H9 (cell line): ENCODE results near the gene APOM. TPM values are rescaled to one million over a fixed set of nuclear protein-coding genes. Genes with fewer than 3 reads are reported as not detected.

ENCODE experiments used
- DNase-seq: peaks from one replicate; pipeline ENCODE4 v3.0.0-alpha.2; 2017
- H2AFZ ChIP-seq: one replicate; pipeline ENCODE4 v1.6.1; 2013; ENCODE audit warnings: mild to moderate bottlenecking, low read length, control low read depth, moderate library complexity
- H2AK5ac ChIP-seq: 2 replicates; pipeline ENCODE4 v1.6.1; 2013; ENCODE audit warnings: low read length, control low read depth, mixed read lengths; ENCODE audit not compliant: insufficient read length
- H2BK120ac ChIP-seq: one replicate; pipeline ENCODE4 v1.6.1; 2013; ENCODE audit warnings: low read depth, mild to moderate bottlenecking, low read length, control low read depth, inconsistent platforms; ENCODE audit not compliant: poor library complexity, severe bottlenecking
- H2BK12ac ChIP-seq: 2 replicates; pipeline ENCODE4 v1.6.1; 2013; ENCODE audit warnings: low read length, control low read depth, mixed read lengths, low read depth; ENCODE audit not compliant: insufficient read length
- H2BK15ac ChIP-seq: 2 replicates; pipeline ENCODE4 v1.6.1; 2013; ENCODE audit warnings: low read depth, low read length, control low read depth
- H2BK20ac ChIP-seq: one replicate; pipeline ENCODE4 v1.6.1; 2013; ENCODE audit warnings: low read depth, mild to moderate bottlenecking, low read length, control low read depth, inconsistent platforms; ENCODE audit not compliant: poor library complexity, severe bottlenecking
- H2BK5ac ChIP-seq: 2 replicates; pipeline ENCODE4 v1.6.1; 2013; ENCODE audit warnings: low read length, control low read depth, mixed read lengths; ENCODE audit not compliant: insufficient read length
- H3K14ac ChIP-seq: 2 replicates; pipeline ENCODE4 v1.6.1; 2013; ENCODE audit warnings: low read length, control low read depth; ENCODE audit not compliant: insufficient read depth
- H3K18ac ChIP-seq: 2 replicates; pipeline ENCODE4 v1.6.1; 2013; ENCODE audit warnings: low read depth, mild to moderate bottlenecking, mixed read lengths, low read length, control low read depth; ENCODE audit not compliant: insufficient read length
- H3K23ac ChIP-seq: 2 replicates; pipeline ENCODE4 v1.6.1; 2013; ENCODE audit warnings: low read length, control low read depth, mixed read lengths, low read depth; ENCODE audit not compliant: insufficient read length
- H3K23me2 ChIP-seq: 2 replicates; pipeline ENCODE4 v1.6.1; 2013; ENCODE audit warnings: low read depth, mild to moderate bottlenecking, mixed read lengths, low read length, control low read depth; ENCODE audit not compliant: insufficient read length, poor library complexity, severe bottlenecking
- H3K27ac ChIP-seq: 2 replicates; pipeline ENCODE4 v1.5.1; 2013; ENCODE audit warnings: low read length, control low read depth, mixed read lengths, low read depth; ENCODE audit not compliant: insufficient read length
- H3K27me3 ChIP-seq: 2 replicates; pipeline ENCODE4 v1.6.1; 2013; ENCODE audit warnings: low read length, control low read depth, inconsistent platforms; ENCODE audit not compliant: insufficient read depth
- H3K4ac ChIP-seq: 2 replicates; pipeline ENCODE4 v1.6.1; 2013; ENCODE audit warnings: low read depth, mild to moderate bottlenecking, control low read depth, inconsistent platforms, low read length, moderate library complexity
- H3K4me1 ChIP-seq: 2 replicates; pipeline ENCODE4 v1.6.1; 2013; ENCODE audit warnings: low read length, control low read depth, inconsistent platforms; ENCODE audit not compliant: insufficient read depth
- H3K4me2 ChIP-seq: 2 replicates; pipeline ENCODE4 v1.6.1; 2013; ENCODE audit warnings: low read length, control low read depth, mixed read lengths; ENCODE audit not compliant: insufficient read length, insufficient read depth
- H3K56ac ChIP-seq: 2 replicates; pipeline ENCODE4 v1.6.1; 2013; ENCODE audit warnings: low read depth, mild to moderate bottlenecking, mixed read lengths, low read length, control low read depth; ENCODE audit not compliant: insufficient read length
- H3K79me1 ChIP-seq: 2 replicates; pipeline ENCODE4 v1.6.1; 2013; ENCODE audit warnings: low read depth, mild to moderate bottlenecking, moderate library complexity, low read length, control low read depth, inconsistent platforms; ENCODE audit not compliant: insufficient read depth, poor library complexity, severe bottlenecking
- H3K79me2 ChIP-seq: 2 replicates; pipeline ENCODE4 v1.6.1; 2013; ENCODE audit warnings: low read length, control low read depth, inconsistent platforms; ENCODE audit not compliant: insufficient read depth
- H3K9ac ChIP-seq: 2 replicates; pipeline ENCODE4 v1.6.1; 2013; ENCODE audit warnings: low read length, control low read depth, mixed read lengths; ENCODE audit not compliant: insufficient read length; ENCODE audit errors: extremely low read depth
- H3K9me3 ChIP-seq: one replicate; pipeline ENCODE4 v1.6.1; 2013; ENCODE audit warnings: low read depth, low read length, inconsistent platforms; ENCODE audit not compliant: control insufficient read depth
- H3T11ph ChIP-seq: one replicate; pipeline ENCODE4 v1.6.1; 2013; ENCODE audit warnings: mild to moderate bottlenecking, low read length, control low read depth, inconsistent platforms
- H4K20me1 ChIP-seq: one replicate; pipeline ENCODE4 v1.6.1; 2013; ENCODE audit not compliant: control insufficient read depth, insufficient read length, insufficient read depth
- H4K5ac ChIP-seq: 2 replicates; pipeline ENCODE4 v1.6.1; 2013; ENCODE audit warnings: low read depth, mild to moderate bottlenecking, mixed read lengths, low read length, control low read depth; ENCODE audit not compliant: insufficient read length
- H4K8ac ChIP-seq: replicated peaks from 2 replicates; pipeline ENCODE4 v1.6.1; 2013; ENCODE audit warnings: low read length, control low read depth, mixed read lengths, low read depth; ENCODE audit not compliant: insufficient read length
- H4K91ac ChIP-seq: 2 replicates; pipeline ENCODE4 v1.6.1; 2013; ENCODE audit warnings: low read depth, mild to moderate bottlenecking, moderate library complexity, mixed read lengths, low read length, control low read depth; ENCODE audit not compliant: insufficient read length
- H3K27ac Mint-ChIP-seq, 3 experiments: 2 replicates in 2 of 3; 3 replicates in 1 of 3; pipeline ENCODE4 v1.8.0; 2020 to 2021; ENCODE audit warnings: mixed read lengths in 3 of 3, mild to moderate bottlenecking in 1 of 3, moderate library complexity in 1 of 3
- H3K27me3 Mint-ChIP-seq: 2 replicates; pipeline ENCODE4 v1.8.0; 2021; ENCODE audit warnings: low read depth, mild to moderate bottlenecking, moderate library complexity, mixed read lengths
- H3K36me3 Mint-ChIP-seq, 3 experiments: 2 replicates in 2 of 3; 3 replicates in 1 of 3; pipeline ENCODE4 v1.8.0; 2020 to 2021; ENCODE audit warnings: low read depth in 3 of 3, mixed read lengths in 3 of 3; ENCODE audit not compliant: insufficient read depth in 1 of 3
- H3K4me1 Mint-ChIP-seq, 2 experiments: 2 replicates each; pipeline ENCODE4 v1.8.0; 2020; ENCODE audit warnings: mixed read lengths in 2 of 2
- H3K4me3 Mint-ChIP-seq, 2 experiments: 2 replicates in 1 of 2; 3 replicates in 1 of 2; pipeline ENCODE4 v1.8.0; 2020 to 2021; ENCODE audit warnings: mild to moderate bottlenecking in 2 of 2, mixed read lengths in 2 of 2, moderate library complexity in 1 of 2
- H3K9me3 Mint-ChIP-seq, 2 experiments: 2 replicates in 1 of 2; 3 replicates in 1 of 2; pipeline ENCODE4 v1.8.0; 2020; ENCODE audit warnings: mild to moderate bottlenecking in 2 of 2, mixed read lengths in 2 of 2, moderate library complexity in 1 of 2
- CTCF ChIP-seq: fragments of 200-600 bp; sonication (generic); conservative IDR thresholded peaks from 3 replicates; pipeline ENCODE4 v1.8.0; 2021; ENCODE audit warnings: antibody characterized with exemption, mild to moderate bottlenecking
- WGBS: extraction: QIAGEN DNeasy Blood & Tissue Kit; methylation state at CpG from one replicate; pipeline ENCODE4 v1.1.7; 2013; ENCODE audit warnings: missing lambda C conversion rate, low lambda C conversion rate, mixed read lengths; ENCODE audit not compliant: insufficient read length; ENCODE audit errors: extremely low coverage; 5-methylcytosine and 5-hydroxymethylcytosine counted together
- total RNA-seq: library from RNA; stranded (reverse); gene quantifications from 2 replicates; pipeline ENCODE4 v1.2.1, GENCODE V29; 2021

Gene APOM
- total RNA-seq, 1 experiment from 2014 or later, result 3.6 TPM

GRCh38 chr6:31630177-31630934, 25.3 kb upstream of the APOM start:
- no peak overlapping the region for H2BK15ac ChIP-seq
- no peaks in the 10 kb centered on the region for H3K9me3 ChIP-seq
- no peaks in the 10 kb centered on the region for H3K4me1 ChIP-seq
- Mint-ChIP-seq H3K27ac (peak overlapping the region in 1 of 3 experiments; percentile 71; a peak in 2 of 7 replicates), H3K27me3 (no peaks in the 10 kb centered on the region; the same call in 1 of the 2 replicates), H3K4me1 (peaks cover 0 to 3% of the 10 kb centered on the region in 2 experiments; a peak in 1 of 4 replicates), H3K36me3 (peaks cover 85 to 100% (median 100%) of the 10 kb centered on the region in 3 experiments), H3K4me3 (no peak overlapping the region; a peak in 1 of 5 replicates), H3K9me3 (no peaks in the 10 kb centered on the region)
- DNase-seq, result no peak
- H2BK5ac ChIP-seq, result no peak overlapping the region
- no peak overlapping the region for H2AK5ac ChIP-seq
- no peaks in the 10 kb centered on the region for H3K79me2 ChIP-seq
- WGBS, result no CpG with 5 or more reads among the region's 25 CpGs
- no peak overlapping the region for H2BK20ac ChIP-seq
- peaks cover 3% of the 10 kb centered on the region for H3K79me1 ChIP-seq
- H2BK12ac ChIP-seq, result no peak overlapping the region
- H4K91ac ChIP-seq, result no peak overlapping the region
- TF ChIP-seq CTCF, result no peak
- no peak overlapping the region for H3T11ph ChIP-seq
- H3K14ac ChIP-seq, result no peak overlapping the region
- H3K4ac ChIP-seq, result no peak overlapping the region
- no peak overlapping the region for H3K27ac ChIP-seq
- no peak overlapping the region for H3K23ac ChIP-seq
- no peak overlapping the region for H3K9ac ChIP-seq
- H3K4me2 ChIP-seq, result no peak overlapping the region
- no peak overlapping the region for H3K18ac ChIP-seq
- no peak overlapping the region for H2AFZ ChIP-seq
- no peaks in the 10 kb centered on the region for H3K23me2 ChIP-seq
- no peak overlapping the region for H4K5ac ChIP-seq
- no peaks in the 10 kb centered on the region for H3K27me3 ChIP-seq
- no peak overlapping the region for H2BK120ac ChIP-seq
- H4K8ac ChIP-seq, result no peak overlapping the region
- H4K20me1 ChIP-seq, result no peaks in the 10 kb centered on the region
- no peak overlapping the region for H3K56ac ChIP-seq
